HG02588 (cell line): ENCODE measurements around the gene BRINP1.
"Not testable (repeated sequence)": the region's sequence is repeated elsewhere in the genome, so short reads cannot be mapped to it uniquely, and the experiment has no call there.

Experiments
- ATAC-seq: cut with Tn5 transposase; IDR thresholded peaks from one replicate; pipeline ENCODE4 v1.9.1; 2021; ENCODE audit warnings: mild to moderate bottlenecking, moderate library complexity; ENCODE audit not compliant: unreplicated experiment

Gene BRINP1

GRCh38 chr9:119215651-119216050 is 153.6 kb downstream of the BRINP1 start:
- ATAC-seq, result no peak

- no peak for ATAC-seq
These were observed 155.8 kb downstream of the BRINP1 start for GRCh38 chr9:119213471-119213870.

GRCh38 chr9:119197893-119198607 is 171.2 kb downstream of the BRINP1 start:
- ATAC-seq, result no peak

- no peak for ATAC-seq
These were observed 173.7 kb downstream of the BRINP1 start for GRCh38 chr9:119195521-119195920.

- ATAC-seq, result no peak
These were observed 183.9 kb downstream of the BRINP1 start for GRCh38 chr9:119185298-119185697.

GRCh38 chr9:119184265-119184936 is 184.8 kb downstream of the BRINP1 start:
- no peak for ATAC-seq

GRCh38 chr9:119181561-119181960 is 187.7 kb downstream of the BRINP1 start:
- ATAC-seq, result no peak

GRCh38 chr9:119180897-119181296 is 188.3 kb downstream of the BRINP1 start:
- no peak for ATAC-seq

- ATAC-seq, result no peak
These were observed 189.5 kb downstream of the BRINP1 start for GRCh38 chr9:119179701-119180100.

- ATAC-seq, result no peak
These were observed 192.0 kb downstream of the BRINP1 start for GRCh38 chr9:119177196-119177595.

GRCh38 chr9:119175581-119175980 is 193.7 kb downstream of the BRINP1 start:
- no peak for ATAC-seq

GRCh38 chr9:119169222-119169621 is 200.0 kb downstream of the BRINP1 start:
- ATAC-seq, result not testable (repeated sequence)

- ATAC-seq, result no peak
These were observed 201.4 kb downstream of the BRINP1 start for GRCh38 chr9:119167876-119168275.

GRCh38 chr9:119167267-119167666 is 202.0 kb downstream of the BRINP1 start:
- no peak for ATAC-seq

- ATAC-seq, result no peak
These were observed 203.1 kb downstream of the BRINP1 start for GRCh38 chr9:119166096-119166495.

- ATAC-seq, result no peak
These were observed 204.1 kb downstream of the BRINP1 start for GRCh38 chr9:119165131-119165530.

GRCh38 chr9:119164716-119165115 is 204.5 kb downstream of the BRINP1 start:
- ATAC-seq, result no peak

- no peak for ATAC-seq
These were observed 208.7 kb downstream of the BRINP1 start for GRCh38 chr9:119160551-119160950.

GRCh38 chr9:119159386-119159785 is 209.8 kb downstream of the BRINP1 start:
- no peak for ATAC-seq

- ATAC-seq, result no peak
These were observed 212.0 kb downstream of the BRINP1 start for GRCh38 chr9:119157196-119157595.

- no peak for ATAC-seq
These were observed 212.9 kb downstream of the BRINP1 start for GRCh38 chr9:119156354-119156753.

- ATAC-seq, result no peak
These were observed 214.7 kb downstream of the BRINP1 start for GRCh38 chr9:119154527-119154926.

GRCh38 chr9:119153402-119153801 is 215.8 kb downstream of the BRINP1 start:
- ATAC-seq, result no peak
